ENCODE data around the gene PRKAR1B. TPM values are rescaled to one million over a fixed set of nuclear protein-coding genes. Genes with fewer than 3 reads are reported as not detected.

PRKAR1B gene
- polyA plus RNA-seq, 3 donors from 2014 or later = 3.0 to 6.1 (median 3.9) TPM

- H3K9me3 Mint-ChIP-seq = no peaks in the 10 kb centered on the region
- no peak for DNase-seq
- peaks cover 0 to 4% of the 10 kb centered on the region in 2 donors for H3K4me1 Mint-ChIP-seq
- no peaks in the 10 kb centered on the region for H3K27me3 Mint-ChIP-seq (ENCODE audit: low read depth in 3 of 3)
- H3K36me3 Mint-ChIP-seq = peaks cover 5 to 23% (median 10%) of the 10 kb centered on the region in 3 donors
- H3K4me3 Mint-ChIP-seq = peak overlapping the region in 1 of 5 donors; percentile 75
- H3K27ac Mint-ChIP-seq = no peak overlapping the region
Observed at GRCh38 chr7:767580-767940, 40.5 kb upstream of the PRKAR1B start.

- Mint-ChIP-seq H3K4me1 (peaks cover 0 to 4% of the 10 kb centered on the region in 2 donors), H3K4me3 (no peak overlapping the region), H3K36me3 (peaks cover 5 to 17% (median 10%) of the 10 kb centered on the region in 3 donors), H3K27ac (no peak overlapping the region), H3K27me3 (ENCODE audit: low read depth in 3 of 3) (peaks cover 0 to 2% (median 0%) of the 10 kb centered on the region in 3 donors), H3K9me3 (no peaks in the 10 kb centered on the region)
- no peak for DNase-seq
Observed at GRCh38 chr7:765383-765782, 38.3 kb upstream of the PRKAR1B start.

- Mint-ChIP-seq H3K27me3 (ENCODE audit: low read depth in 3 of 3) (peaks cover 0 to 2% (median 0%) of the 10 kb centered on the region in 3 donors), H3K27ac (no peak overlapping the region), H3K4me1 (peaks cover 0 to 4% of the 10 kb centered on the region in 2 donors), H3K9me3 (no peaks in the 10 kb centered on the region), H3K4me3 (no peak overlapping the region), H3K36me3 (peaks cover 8 to 32% (median 15%) of the 10 kb centered on the region in 3 donors)
- no peak for DNase-seq
Observed at GRCh38 chr7:763762-764161, 36.7 kb upstream of the PRKAR1B start.

- H3K36me3 Mint-ChIP-seq = peaks cover 8 to 29% (median 19%) of the 10 kb centered on the region in 3 donors
- H3K27ac Mint-ChIP-seq = no peak overlapping the region
- peaks cover 0 to 2% (median 0%) of the 10 kb centered on the region in 3 donors for H3K27me3 Mint-ChIP-seq (ENCODE audit: low read depth in 3 of 3)
- no peaks in the 10 kb centered on the region for H3K9me3 Mint-ChIP-seq
- H3K4me3 Mint-ChIP-seq = no peak overlapping the region
- H3K4me1 Mint-ChIP-seq = peaks cover 0 to 2% of the 10 kb centered on the region in 2 donors
- no peak for DNase-seq
Observed at GRCh38 chr7:762885-763284, 35.8 kb upstream of the PRKAR1B start.

- Mint-ChIP-seq H3K4me3 (no peak overlapping the region), H3K4me1 (no peaks in the 10 kb centered on the region), H3K27ac (peak overlapping the region in 1 of 6 donors; percentile 22), H3K27me3 (ENCODE audit: low read depth in 3 of 3) (peaks cover 0 to 2% (median 0%) of the 10 kb centered on the region in 3 donors), H3K36me3 (peaks cover 3 to 25% (median 15%) of the 10 kb centered on the region in 3 donors), H3K9me3 (no peaks in the 10 kb centered on the region)
- no peak for DNase-seq
Observed at GRCh38 chr7:761631-762030, 34.5 kb upstream of the PRKAR1B start.

- H3K4me1 Mint-ChIP-seq = no peaks in the 10 kb centered on the region
- H3K27me3 Mint-ChIP-seq (ENCODE audit: low read depth in 3 of 3) = peaks cover 0 to 2% (median 0%) of the 10 kb centered on the region in 3 donors
- peak overlapping the region in 1 of 6 donors; percentile 22 for H3K27ac Mint-ChIP-seq
- H3K9me3 Mint-ChIP-seq = no peaks in the 10 kb centered on the region
- no peak for DNase-seq
- H3K36me3 Mint-ChIP-seq = peaks cover 3 to 22% (median 10%) of the 10 kb centered on the region in 3 donors
- H3K4me3 Mint-ChIP-seq = no peak overlapping the region
Observed at GRCh38 chr7:761101-761500, 34.0 kb upstream of the PRKAR1B start.

GRCh38 chr7:760006-760405 lies 32.9 kb upstream of the PRKAR1B start:
- H3K27ac Mint-ChIP-seq = no peak overlapping the region
- no peak overlapping the region for H3K4me3 Mint-ChIP-seq
- DNase-seq = no peak
- no peaks in the 10 kb centered on the region for H3K9me3 Mint-ChIP-seq
- peaks cover 0 to 2% (median 0%) of the 10 kb centered on the region in 3 donors for H3K27me3 Mint-ChIP-seq (ENCODE audit: low read depth in 3 of 3)
- no peaks in the 10 kb centered on the region for H3K4me1 Mint-ChIP-seq
- peaks cover 3 to 22% (median 12%) of the 10 kb centered on the region in 3 donors for H3K36me3 Mint-ChIP-seq

GRCh38 chr7:759569-759968 lies 32.5 kb upstream of the PRKAR1B start:
- peaks cover 0 to 2% (median 0%) of the 10 kb centered on the region in 3 donors for H3K27me3 Mint-ChIP-seq (ENCODE audit: low read depth in 3 of 3)
- no peaks in the 10 kb centered on the region for H3K9me3 Mint-ChIP-seq
- no peak overlapping the region for H3K4me3 Mint-ChIP-seq
- H3K36me3 Mint-ChIP-seq = peaks cover 3 to 21% (median 12%) of the 10 kb centered on the region in 3 donors
- no peaks in the 10 kb centered on the region for H3K4me1 Mint-ChIP-seq
- DNase-seq = no peak
- no peak overlapping the region for H3K27ac Mint-ChIP-seq

GRCh38 chr7:757741-758163 lies 30.7 kb upstream of the PRKAR1B start:
- no peak overlapping the region for H3K4me3 Mint-ChIP-seq
- peaks cover 0 to 2% (median 0%) of the 10 kb centered on the region in 3 donors for H3K27me3 Mint-ChIP-seq (ENCODE audit: low read depth in 3 of 3)
- no peak overlapping the region for H3K27ac Mint-ChIP-seq
- no peak for DNase-seq
- no peaks in the 10 kb centered on the region for H3K9me3 Mint-ChIP-seq
- H3K36me3 Mint-ChIP-seq = peaks cover 3 to 28% (median 12%) of the 10 kb centered on the region in 3 donors
- H3K4me1 Mint-ChIP-seq = no peaks in the 10 kb centered on the region

GRCh38 chr7:756928-757560 lies 30.0 kb upstream of the PRKAR1B start:
- Mint-ChIP-seq H3K36me3 (peaks cover 3 to 30% (median 12%) of the 10 kb centered on the region in 3 donors), H3K27ac (no peak overlapping the region), H3K27me3 (ENCODE audit: low read depth in 3 of 3) (peaks cover 0 to 2% (median 2%) of the 10 kb centered on the region in 3 donors), H3K9me3 (no peaks in the 10 kb centered on the region), H3K4me1 (no peaks in the 10 kb centered on the region), H3K4me3 (no peak overlapping the region)
- DNase-seq = no peak

GRCh38 chr7:756231-756927 lies 29.3 kb upstream of the PRKAR1B start:
- no peaks in the 10 kb centered on the region for H3K9me3 Mint-ChIP-seq
- DNase-seq = no peak
- H3K27ac Mint-ChIP-seq = no peak overlapping the region
- H3K4me3 Mint-ChIP-seq = no peak overlapping the region
- H3K27me3 Mint-ChIP-seq (ENCODE audit: low read depth in 3 of 3) = peaks cover 0 to 2% (median 2%) of the 10 kb centered on the region in 3 donors
- peaks cover 3 to 30% (median 15%) of the 10 kb centered on the region in 3 donors for H3K36me3 Mint-ChIP-seq
- H3K4me1 Mint-ChIP-seq = no peaks in the 10 kb centered on the region

GRCh38 chr7:755413-755805 lies 28.3 kb upstream of the PRKAR1B start:
- Mint-ChIP-seq H3K27me3 (ENCODE audit: low read depth in 3 of 3) (peaks cover 0 to 2% (median 0%) of the 10 kb centered on the region in 3 donors), H3K27ac (no peak overlapping the region), H3K4me3 (no peak overlapping the region), H3K9me3 (no peaks in the 10 kb centered on the region), H3K4me1 (no peaks in the 10 kb centered on the region), H3K36me3 (peaks cover 3 to 30% (median 15%) of the 10 kb centered on the region in 3 donors)
- no peak for DNase-seq

GRCh38 chr7:754531-755412 lies 27.7 kb upstream of the PRKAR1B start:
- Mint-ChIP-seq H3K27ac (no peak overlapping the region), H3K4me1 (no peaks in the 10 kb centered on the region)
- DNase-seq = no peak

More at GRCh38 chr7:754531-755412, 27.7 kb upstream of the PRKAR1B start:
- Mint-ChIP-seq H3K9me3 (no peaks in the 10 kb centered on the region), H3K36me3 (peaks cover 3 to 24% (median 15%) of the 10 kb centered on the region in 3 donors), H3K27me3 (ENCODE audit: low read depth in 3 of 3) (peaks cover 0 to 2% (median 0%) of the 10 kb centered on the region in 3 donors), H3K4me3 (no peak overlapping the region)
